ENCODE measurements around the gene ACP3.

ACP3 gene

DNA sequence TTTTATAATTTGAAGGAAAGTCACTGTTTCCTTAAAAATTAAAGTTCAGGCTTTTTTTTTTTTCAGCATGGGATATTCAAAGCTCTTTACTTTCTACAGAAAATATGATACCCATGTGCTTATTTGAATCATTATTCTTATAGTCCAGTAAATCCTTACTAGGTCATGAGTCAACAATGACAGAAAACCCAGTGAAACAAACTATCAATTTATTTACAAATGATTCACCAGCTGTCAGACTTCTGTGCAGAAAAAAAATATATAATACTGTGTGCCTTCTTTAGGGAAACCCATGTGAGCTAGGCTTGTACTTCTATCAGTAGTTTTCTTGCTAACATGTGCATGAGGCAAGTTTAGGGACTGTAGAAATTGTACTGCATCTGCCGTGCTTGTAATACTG is 1.2 kb downstream of the ACP3 start:
- no peak for DNase-seq

DNA sequence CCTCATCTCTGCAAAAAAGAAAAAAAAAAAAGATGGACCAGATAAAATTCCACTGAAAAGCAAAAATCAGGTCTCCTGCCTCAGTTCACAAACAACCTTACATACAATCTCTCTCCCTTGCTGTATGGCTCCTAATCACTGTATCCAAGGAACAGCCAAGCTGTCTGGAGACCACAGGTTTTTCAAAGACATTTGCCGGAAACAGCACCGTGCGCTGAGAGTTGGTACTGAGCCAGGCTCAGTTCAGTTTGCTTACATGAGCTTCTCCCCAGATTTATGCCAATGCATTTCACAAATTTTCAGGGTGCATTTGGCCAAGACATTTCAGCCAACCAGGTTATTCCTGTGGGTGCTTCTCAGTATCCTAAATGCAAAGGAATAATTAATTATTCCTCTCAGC is 4.1 kb downstream of the ACP3 start:
- no peak for DNase-seq

DNA sequence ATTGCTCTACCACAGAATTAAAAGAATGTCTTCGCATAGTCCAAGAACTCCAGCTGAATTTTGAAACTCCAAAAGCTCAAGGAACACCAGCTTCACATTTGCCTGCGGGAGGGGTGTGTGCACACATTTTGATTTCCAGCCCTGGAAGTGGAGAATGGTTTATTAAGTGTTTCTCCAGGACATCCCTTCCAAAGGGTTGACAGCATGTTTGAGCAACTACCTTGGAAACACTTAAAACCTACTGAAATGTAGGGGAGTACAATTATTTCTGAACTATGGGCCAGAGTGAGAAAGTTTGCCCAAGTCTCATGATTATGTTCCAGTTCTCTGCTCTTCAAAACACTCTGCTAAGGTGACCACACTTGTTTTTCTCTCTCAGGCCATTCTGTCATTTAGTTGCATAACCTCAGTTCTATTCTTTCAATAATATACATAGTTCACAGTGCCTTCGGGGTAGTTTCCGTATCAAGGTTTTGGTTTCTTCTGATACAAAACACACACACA is 7.9 kb downstream of the ACP3 start:
- no peak for DNase-seq

DNA sequence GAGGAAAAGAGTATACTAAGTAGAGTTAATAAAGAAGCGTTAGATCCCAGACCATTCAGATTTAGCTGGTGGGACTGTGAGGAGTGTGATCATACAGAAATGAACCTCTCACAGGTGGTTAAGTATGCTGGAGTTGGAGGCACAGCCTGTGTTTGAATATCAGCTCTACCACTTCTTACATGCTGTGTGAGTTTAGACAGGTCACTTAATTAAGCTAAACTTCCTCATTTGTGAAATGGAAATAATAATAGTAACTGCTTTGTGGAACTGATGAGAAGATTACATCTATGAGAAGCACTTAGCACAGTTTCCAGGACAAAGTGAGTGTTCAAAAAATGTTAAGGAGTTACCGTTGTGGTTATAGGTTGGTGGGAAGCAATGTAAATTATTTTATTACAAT is 8.4 kb downstream of the ACP3 start:
- no peak for DNase-seq

DNA sequence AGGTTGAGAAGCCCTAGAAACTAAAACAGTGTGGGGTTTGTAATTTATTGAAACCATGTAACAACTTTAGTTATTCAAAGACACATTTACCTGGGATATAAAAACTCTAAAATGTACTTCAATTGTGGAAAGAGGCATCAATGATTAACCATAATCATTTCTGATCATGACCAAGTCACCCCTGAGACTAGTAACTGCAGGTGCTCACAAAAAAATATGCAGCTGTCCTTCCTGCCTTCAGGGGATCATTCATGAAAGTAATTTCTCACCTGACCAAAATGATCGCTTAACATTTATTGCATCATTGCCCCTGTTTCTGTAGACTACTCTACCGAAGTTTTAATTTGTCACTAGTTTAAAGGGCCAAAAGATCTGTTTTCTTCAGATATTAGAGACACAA is 9.0 kb downstream of the ACP3 start:
- no peak for DNase-seq

GRCh38 chr3:132332082-132332481 is 14.9 kb downstream of the ACP3 start:
- DNase-seq = no peak

- DNase-seq = no peak
Observed at GRCh38 chr3:132332508-132332907, 15.3 kb downstream of the ACP3 start.

GRCh38 chr3:132341746-132342145 is 24.5 kb downstream of the ACP3 start:
- no peak for DNase-seq

GRCh38 chr3:132342183-132342582 is 25.0 kb downstream of the ACP3 start:
- no peak for DNase-seq

GRCh38 chr3:132342610-132343009 is 25.4 kb downstream of the ACP3 start:
- no peak for DNase-seq

DNA sequence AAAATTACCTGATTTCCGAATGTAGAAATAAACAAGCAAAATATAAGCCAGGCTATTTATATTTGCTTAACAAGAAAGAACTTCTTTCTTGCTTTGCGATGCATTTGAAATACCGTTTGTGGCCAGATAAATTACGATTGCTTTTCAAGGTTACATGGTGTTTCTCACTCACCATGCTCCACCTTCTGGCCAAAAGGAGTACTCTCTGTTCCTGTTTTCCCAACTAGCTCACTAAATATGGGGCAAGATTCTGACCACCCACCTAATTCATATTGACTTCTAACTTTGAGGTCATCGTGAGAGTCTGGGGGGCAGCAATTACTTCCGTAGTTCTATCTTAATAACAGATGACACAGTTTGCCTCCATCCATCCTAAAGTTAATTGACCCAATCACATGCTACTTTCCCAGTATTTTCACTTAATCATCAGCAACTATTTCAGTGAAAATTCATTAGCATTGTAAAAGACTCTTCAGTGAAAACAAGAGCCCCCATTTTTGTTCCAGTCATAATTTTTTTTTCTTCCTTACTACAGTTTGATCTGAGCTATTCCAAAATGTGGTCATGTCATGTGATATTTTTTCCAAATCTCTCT is 25.9 kb downstream of the ACP3 start:
- no peak for DNase-seq

- no peak for DNase-seq
Observed at GRCh38 chr3:132344666-132345280, 27.6 kb downstream of the ACP3 start.

GRCh38 chr3:132346841-132347736 is 29.9 kb downstream of the ACP3 start:
- DNase-seq = no peak

DNA sequence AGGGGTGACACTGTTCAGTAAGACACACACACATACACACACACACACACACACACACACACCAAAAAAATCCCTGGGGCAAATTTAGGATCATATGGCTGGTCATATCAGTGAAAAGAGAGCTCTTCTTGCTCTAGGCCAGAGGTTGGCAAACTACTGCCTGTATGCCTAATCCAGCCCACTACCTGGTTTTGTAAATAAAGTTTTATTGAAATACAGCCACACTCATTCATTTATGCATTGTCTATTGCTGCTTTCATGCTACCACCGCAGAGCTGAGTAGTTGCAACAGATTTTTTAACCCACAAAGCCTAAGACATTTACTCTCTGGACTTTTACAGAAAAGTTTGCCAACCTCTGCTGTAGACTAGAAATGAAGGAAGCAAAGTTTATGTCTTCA is 30.6 kb downstream of the ACP3 start:
- DNase-seq = no peak

- no peak for DNase-seq
Observed at GRCh38 chr3:132348531-132348930, 31.3 kb downstream of the ACP3 start.

DNA sequence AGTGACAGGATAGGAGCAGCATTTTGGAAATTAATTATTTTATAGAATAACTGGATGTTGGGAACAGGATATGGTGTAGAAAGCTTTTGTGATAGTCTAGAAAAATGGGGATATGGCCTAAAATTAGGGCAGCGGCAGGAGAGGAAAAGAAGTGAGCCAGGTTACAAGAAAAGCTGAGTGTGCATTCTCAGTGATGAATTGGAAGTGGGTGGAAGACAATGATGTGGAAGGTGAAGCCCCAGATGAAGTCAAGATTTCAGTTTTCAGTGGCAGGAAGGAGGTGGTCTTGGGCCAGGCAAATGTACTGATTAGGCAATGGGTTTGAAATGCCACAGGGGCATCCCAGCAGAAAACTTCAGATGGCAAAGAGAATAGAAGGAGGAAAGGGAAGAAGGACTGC is 33.6 kb downstream of the ACP3 start:
- DNase-seq = no peak

DNA sequence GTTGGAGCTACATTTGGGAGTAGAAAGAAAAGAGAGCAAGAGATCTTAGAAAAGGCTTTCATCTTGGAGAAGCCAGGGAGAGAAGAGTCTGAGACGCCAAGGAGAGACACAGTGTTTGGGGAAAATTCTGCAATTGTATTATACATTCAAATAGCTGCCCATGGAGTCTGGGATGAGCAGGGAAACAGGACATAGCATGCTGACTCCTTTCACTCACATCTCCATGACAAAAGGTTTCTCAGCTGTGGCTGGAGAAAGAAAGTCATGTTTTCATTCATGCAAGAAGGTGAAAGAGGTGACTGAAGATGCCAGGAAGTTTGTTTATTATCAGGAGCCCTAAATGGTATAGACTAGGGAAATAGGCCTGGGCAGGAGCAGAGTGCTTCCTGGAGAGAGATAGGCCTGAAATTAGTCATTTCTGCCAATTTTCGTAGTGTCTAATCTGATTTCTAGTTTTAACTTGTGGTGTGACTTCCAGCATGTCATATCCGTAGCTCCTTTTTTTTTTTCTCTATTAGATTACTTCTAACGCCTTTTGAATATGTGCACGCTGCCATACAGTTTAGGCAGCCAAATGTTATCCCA is 34.1 kb downstream of the ACP3 start:
- no peak for DNase-seq

DNA sequence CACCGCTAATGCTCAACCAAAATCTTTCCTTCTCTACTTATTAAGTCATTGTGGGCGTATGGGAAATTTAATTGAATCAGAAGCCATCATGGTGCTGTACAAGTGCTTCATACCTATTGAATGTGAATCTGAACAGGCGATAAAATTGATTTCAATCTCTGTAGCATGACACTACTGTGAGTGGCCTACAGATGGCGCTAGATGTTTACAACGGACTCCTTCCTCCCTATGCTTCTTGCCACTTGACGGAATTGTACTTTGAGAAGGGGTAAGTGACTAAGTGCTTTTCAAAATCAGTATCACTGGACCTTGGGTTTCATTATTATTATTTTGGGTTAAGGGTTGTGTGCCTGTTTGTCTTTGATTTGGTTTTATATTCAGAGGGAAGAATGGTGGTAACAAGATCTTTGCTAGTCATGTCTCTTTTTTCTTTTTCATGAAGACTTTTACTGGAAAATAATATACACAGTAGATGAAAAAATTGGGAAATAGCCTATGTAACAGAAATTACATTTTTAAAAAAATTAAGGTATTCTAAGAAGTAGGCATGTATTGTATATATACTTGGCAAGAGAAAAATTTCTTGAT is 35.4 kb downstream of the ACP3 start:
- peak; percentile 45 to 48 for DNase-seq

DNA sequence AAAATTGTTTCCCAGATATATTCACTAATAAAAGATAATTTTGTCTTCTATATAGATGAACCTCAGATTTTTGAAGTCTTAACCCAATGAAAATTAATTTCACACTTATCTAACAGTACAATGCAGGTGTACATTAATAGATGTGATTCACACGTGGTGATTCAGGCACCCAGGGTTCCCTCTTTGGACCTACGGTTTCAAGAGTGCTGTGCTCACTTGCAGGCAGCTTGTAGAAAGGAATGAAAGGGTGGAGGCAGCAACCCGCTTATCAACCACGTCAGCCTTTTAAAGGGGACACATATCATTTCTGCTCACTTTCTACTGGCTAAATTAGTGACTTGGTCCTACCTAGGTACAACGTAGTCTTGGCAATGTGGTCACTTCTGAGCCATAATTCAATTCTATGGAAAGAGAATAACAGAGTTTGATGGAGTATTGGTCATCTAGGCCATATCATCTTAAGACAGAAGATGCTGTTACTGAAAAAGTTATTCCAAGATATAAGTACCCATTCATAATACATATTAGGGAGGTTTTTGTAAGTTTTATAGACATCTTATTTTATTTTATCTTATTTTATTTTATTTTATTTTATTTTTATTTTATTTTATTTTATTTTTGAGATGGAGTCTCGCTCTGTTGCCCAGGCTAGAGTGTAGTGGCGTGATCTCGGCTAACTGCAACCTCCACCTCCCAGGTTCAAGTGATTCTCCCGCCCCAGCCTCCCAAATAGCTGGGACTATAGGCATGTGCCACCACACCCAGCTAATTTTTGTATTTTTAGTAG is 37.9 kb downstream of the ACP3 start:
- DNase-seq = no peak

DNA sequence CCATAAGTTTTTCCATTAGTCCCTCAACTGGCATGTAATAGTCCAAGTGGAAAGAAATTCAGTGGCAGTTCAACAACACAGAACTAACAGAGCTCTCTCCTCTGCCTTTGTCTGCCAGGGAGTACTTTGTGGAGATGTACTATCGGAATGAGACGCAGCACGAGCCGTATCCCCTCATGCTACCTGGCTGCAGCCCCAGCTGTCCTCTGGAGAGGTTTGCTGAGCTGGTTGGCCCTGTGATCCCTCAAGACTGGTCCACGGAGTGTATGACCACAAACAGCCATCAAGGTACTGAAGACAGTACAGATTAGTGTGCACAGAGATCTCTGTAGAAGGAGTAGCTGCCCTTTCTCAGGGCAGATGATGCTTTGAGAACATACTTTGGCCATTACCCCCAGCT is 39.4 kb downstream of the ACP3 start:
- DNase-seq = no peak

GRCh38 chr3:132360717-132361116 is 43.5 kb downstream of the ACP3 start:
- no peak for DNase-seq

- no peak for DNase-seq
Observed at GRCh38 chr3:132362329-132362728, 45.1 kb downstream of the ACP3 start.
